Left renal cortex interstitium (tissue), 4 donors: ENCODE measurements around the gene TSPAN2. TPM values are rescaled to one million over a fixed set of nuclear protein-coding genes. Genes with fewer than 3 reads are reported as not detected.
"Not testable (repeated sequence)": the region's sequence is repeated elsewhere in the genome, so short reads cannot be mapped to it uniquely, and the experiment has no call there.

Source experiments
- DNase-seq, 4 donors: peaks; one replicate each; pipeline ENCODE4 v3.0.0-alpha.2; 2013; ENCODE audit warnings: low read depth in 4 of 4, low spot score in 2 of 4, missing footprints in 1 of 4
- polyA plus RNA-seq, 4 donors: library from polyadenylated mRNA; unstranded; fragments of 120-200 nt; gene quantifications; one replicate each; pipeline ENCODE4 v1.2.1, GENCODE V29; 2013; ENCODE audit not compliant: insufficient read length in 4 of 4

Gene TSPAN2
- polyA plus RNA-seq, 4 donors, result 36.8 to 39.5 (median 37.6) TPM

DNA sequence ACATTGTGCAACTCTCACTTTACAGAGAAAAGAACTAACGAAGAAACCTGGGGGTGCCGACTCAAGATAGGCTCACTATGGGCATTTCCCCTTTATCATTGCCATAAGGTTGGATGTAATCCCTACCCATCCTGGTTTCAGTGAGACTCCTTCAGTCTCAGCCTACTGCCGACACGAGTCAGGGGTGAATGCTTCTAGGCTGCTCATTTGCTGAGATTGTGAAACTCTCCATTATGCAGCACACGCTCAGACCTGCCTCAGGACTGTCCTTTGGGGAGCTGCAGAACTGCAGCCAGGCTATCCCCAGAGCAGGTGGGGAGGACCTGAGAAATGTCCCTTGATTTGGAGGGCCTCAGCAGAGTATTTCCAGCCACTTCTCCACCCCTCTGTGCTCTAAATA lies 37.5 kb downstream of the TSPAN2 start:
- DNase-seq, result no peak

DNA sequence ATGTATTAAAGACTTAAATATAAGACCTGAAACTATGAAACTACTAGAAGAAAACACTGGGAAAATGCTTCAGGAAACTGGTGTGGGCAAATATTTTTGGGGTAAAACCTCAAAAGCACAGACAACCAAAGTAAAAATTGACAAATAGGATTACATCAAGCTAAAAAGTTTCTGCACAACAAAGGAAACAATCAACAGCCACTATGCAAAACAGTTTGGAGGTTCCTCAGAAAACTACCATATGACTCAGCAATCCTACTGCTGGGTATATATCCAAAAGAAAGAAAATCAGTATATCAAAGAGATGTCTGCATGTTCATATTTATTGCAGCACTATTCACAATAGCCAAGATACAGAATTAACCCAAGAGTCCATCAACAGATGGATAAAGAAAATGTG lies 42.6 kb downstream of the TSPAN2 start:
- no peak for DNase-seq

DNA sequence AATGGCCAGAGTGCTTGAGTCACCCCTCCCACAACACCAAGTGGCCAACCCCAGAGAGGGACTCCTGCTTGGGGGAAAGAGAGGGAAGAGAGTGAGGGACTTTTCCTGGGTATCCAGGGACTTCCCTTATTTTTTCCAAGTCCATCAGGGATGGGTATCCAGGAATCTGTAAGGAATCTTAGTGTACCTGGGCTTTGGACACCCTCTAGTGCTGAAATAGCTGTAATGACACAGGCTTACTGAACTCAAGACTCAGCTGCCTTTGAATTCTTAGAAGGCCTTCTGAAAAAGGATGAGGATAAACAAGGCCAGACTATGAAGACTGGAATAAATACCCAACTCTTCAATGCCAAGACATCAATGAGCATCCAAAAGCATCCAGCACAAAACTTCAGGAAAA lies 47.6 kb downstream of the TSPAN2 start:
- no peak for DNase-seq

DNA sequence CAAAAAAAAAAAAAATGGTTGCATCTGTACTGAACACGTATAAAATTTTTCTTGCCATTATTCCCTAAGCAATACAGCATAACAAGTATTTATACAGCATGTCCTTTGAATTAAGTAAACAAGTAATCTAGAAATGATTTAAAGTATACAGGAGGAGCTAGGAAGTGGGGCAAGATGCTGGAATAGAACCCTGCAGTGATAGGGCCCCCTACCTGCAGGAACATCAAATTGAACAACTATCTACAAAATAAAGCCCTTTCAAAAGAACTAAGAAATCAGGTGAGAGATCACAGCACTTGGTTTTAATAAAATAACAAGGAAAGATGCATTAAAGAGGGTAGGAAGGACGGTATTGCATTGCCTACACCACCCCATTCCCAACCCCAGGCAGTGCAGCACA lies 48.8 kb downstream of the TSPAN2 start:
- no peak for DNase-seq

DNA sequence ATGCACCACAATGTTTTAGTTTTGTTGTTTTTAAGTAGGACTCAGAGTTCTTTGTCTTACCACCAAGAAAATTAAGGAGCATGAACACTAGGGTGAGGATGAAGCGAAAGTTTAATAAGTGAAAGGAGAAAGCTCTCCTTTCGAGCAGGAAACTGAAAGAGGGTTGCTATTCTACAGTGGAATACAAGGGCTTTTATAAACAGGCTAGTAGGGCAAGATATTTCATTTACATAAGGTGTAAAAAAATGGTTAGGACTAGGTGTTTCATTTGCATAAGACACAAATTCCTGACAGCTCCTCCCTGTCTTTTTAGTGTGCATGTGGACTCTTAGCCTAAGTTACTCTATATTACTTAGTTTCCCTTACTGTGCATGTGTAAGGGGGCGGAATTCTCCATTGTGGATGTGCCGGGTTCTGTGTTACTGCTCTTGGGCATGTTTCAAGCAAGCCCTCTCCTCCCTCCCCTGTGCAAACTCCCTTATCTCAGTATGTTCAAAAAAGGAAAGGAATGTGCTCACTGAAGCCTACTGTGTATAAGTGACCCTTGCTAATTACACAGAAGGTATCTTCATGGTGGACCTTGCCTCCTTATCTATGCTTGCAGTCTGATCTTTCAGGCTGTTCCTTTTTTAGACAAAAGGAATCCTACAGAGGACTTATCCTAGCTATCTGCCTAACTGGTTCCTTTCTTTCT lies 52.3 kb downstream of the TSPAN2 start:
- DNase-seq, result no peak

DNA sequence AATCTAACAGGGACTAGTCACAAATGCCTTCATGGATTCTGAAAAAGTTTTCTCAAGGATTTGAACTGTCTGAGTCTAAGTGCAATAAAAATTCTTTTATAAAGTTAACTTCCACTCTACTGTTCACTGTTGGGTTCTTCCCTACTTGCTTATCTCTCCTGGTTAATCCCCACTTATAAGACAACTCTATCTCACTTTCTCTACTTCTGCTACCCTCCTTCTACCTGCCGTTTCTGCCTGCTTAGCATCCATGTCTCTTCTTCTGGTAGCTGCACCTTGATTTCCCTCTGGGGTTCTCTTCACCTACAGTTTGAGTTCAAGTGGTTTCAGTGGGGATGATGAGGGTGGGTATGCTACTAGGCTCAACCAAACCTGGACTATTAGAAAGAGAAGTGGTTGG lies 53.7 kb downstream of the TSPAN2 start:
- no peak for DNase-seq

DNA sequence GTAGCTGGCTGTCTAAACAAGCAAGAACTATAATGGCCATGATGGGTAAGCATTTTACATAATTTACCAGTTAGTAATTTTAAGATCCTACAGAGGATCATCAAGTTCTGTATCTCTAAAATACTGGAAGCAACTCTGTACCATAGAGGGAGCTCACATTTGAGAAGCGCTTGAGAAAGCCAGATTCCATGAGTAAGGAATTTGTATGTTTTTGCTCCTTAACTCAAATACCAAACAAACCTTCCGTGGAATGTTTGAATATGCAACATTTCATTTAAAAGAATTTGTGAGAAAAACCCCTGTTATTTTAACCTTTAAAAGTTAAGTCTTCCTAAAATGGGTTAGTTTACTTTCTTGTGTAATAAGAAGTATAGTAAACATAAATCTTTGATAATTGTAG lies 57.7 kb downstream of the TSPAN2 start:
- no peak for DNase-seq

DNA sequence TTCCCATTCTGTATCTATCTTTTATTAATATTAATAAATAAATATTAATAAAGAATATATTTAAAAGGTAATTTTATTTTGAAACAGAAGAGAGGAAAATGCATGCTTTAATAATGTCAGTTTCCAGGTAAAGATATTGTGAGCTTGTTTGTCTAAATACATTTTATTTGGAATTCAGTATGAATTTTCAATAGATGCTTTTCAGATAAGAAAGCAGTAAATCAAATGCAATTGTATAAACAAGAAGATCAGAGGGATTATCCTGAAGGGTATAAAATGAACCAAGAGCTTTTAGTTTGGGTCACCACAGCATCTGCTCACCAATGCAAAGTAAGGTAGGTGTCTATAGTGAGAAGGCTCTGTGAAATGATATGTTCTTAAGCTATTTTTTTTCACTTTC lies 59.8 kb downstream of the TSPAN2 start, which contains the start of gene TSHB:
Gene TSHB, plus strand, starts transcription at position 301 of the 400 bp plus-strand sequence. CDS start 3,537 bp downstream, outside the sequence.
- no peak for DNase-seq

DNA sequence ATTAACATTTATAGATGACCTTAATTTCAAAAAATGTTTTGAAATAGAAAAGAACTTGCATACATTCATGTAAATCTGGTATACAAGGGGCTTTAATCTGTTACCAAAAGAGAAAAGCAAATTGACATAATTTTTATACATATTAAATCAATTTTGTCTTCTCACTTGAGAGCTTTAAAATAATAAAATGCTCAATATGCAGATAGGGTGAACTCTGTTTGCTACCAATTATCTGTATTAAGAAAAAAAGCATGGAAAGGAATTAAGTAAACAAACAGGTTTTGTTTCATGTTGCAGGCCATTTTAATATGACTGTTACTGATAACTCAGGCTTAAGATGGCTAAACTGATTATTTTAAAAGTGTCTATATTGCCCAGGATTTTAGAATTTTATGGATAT lies 65.7 kb downstream of the TSPAN2 start:
- DNase-seq, result no peak

DNA sequence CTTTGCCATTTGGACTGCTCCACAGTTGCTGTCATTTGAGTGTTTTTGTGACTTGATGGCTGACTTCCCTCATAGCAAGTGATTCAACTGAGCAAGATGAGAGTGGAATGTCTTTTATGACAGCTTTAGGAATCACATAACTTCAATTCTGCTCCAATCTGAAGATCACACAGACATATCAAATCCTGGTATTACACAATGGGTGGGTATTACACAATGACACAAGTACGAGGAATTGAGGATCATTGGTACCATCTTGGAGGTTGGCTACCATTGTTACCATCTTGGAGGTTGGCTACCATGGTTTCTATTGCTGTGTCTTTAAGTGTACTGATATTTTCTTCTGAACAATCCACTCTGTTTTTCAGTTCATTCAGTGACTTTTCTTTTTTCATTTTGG lies 68.2 kb downstream of the TSPAN2 start:
- no peak for DNase-seq

DNA sequence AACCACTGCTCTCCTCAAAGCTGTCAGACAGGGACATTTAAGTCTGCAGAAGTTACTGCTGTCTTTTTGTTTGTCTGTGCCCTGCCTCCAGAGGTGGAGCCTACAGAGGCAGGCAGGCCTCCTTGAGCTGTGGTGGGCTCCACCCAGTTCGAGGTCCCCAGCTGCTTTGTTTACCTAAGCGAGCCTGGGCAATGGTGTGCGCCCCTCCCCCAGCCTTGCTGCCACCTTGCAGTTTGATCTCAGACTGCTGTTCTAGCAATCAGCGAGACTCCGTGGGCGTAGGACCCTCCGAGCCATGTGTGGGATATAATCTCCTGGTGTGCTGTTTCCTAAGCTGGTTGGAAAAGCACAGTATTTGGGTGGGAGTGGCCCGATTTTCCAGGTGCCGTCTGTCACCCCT lies 69.8 kb downstream of the TSPAN2 start:
- DNase-seq, result not testable (repeated sequence)

DNA sequence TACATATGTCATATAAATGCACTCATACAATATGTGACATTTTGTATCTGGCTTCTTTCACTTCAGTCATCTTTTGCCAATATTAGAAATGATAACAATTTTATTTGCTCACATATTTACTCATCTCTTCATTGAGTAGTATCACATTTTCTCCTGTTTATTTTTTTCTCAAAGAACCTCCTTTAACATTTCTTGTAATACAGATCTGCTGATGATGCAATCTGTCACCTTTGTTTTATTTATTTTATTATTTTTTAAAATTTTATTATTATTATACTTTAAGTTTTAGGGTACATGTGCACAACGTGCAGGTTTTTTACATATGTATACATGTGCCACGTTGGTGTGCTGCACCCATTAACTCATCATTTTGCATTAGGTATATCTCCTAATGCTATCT lies 75.5 kb downstream of the TSPAN2 start:
- DNase-seq, result no peak

DNA sequence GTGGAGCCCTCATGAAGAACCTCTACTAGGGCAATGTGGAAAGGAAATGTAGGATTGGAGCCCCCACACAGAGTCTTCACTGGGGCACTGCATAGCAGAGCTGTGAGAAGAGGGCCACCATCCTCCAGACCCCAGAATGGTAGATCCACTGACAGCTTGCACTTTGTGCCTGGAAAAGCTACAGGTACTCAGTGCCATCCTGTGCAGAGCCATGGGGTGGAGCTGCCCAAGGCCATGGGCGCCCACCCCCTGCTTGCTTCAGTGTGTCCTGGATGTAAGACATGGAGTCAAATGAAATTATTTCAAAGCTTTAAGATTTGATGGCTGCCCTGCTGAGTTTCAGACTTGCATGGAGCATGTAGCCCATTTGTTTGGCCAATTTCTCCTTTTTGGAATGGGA lies 76.9 kb downstream of the TSPAN2 start:
- DNase-seq, result no peak

DNA sequence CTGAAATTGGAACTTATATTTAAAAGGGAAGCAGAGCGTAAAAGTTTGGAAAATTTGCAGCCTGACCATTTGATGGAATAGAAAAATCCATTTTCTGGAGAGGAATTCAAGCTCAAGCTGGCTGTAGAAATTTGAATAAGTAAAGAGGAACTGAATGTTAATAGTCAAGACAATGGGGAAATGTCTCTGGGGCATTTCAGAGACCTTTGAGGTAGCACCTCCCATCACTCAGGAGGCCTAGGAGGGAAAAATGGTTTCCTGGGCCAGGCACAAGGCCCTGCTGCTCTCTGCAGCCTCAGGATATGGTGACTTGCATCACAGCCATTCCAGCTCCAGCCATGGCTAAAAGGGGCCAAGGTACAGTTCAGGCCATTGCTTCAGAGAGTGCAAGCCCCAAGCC lies 77.3 kb downstream of the TSPAN2 start:
- no peak for DNase-seq

DNA sequence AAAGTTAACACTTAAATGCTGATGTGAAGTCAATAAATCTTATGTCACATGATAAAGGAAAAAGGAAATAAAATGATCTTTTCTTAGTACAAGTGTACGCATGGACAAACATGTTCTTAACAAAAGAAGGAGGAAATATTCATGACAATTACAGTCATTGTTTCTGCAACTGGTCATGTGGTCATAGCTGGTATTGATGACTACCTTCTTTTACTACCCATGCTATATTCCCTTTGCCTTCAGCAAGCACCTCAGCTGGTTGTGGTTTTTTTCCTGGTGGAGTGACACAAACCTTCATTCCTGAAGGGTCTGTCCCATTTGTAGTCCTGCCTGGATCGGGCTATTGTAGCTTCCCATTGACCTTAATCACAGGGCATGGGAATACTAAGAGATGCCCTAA lies 83.1 kb downstream of the TSPAN2 start:
- no peak for DNase-seq

Other genes with a start within 250 kb of the TSPAN2 start
- gene SYCP1, start 234.6 kb downstream of the TSPAN2 start, polyA plus RNA-seq, result under 1 TPM in 3 of 4 donors, not detected in 1; 0.10 to 0.62 (median 0.23) TPM
- under 1 TPM; 0.38 to 0.82 (median 0.62) TPM for gene TSHB, start 59.7 kb downstream of the TSPAN2 start, polyA plus RNA-seq
- 1 to 10 TPM; 1.6 to 2.0 (median 2.0) TPM for gene NGF, start 248.7 kb upstream of the TSPAN2 start, polyA plus RNA-seq